ENCODE measurements around the gene PIANP.

DNA sequence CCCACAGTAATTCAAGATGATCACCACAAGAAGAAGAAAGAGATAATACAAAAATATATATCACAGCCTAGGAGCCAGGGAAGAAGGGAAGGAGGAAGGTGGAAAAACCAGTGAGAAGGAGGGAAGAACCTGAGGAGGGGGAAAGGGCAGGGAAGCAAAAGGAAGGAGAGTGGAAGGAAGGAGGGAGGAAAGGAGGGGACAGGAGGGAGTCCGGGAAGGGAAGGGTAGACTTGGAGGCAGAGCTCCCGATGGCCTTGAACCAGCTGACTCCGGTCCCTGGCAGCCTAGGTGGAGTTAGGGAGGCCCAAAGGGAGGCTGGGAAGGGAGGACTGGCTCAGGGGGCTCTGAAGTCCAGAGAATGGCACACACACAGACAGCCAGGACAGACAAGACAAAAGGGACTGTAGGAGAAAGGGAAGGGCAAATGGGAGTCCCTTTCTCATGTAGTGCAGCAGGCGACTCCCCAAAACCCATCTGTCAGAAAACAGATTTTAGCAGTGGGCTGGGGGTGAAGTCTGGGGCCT lies 6.7 kb downstream of the PIANP start:
- TF ChIP-seq, protein P1, sequence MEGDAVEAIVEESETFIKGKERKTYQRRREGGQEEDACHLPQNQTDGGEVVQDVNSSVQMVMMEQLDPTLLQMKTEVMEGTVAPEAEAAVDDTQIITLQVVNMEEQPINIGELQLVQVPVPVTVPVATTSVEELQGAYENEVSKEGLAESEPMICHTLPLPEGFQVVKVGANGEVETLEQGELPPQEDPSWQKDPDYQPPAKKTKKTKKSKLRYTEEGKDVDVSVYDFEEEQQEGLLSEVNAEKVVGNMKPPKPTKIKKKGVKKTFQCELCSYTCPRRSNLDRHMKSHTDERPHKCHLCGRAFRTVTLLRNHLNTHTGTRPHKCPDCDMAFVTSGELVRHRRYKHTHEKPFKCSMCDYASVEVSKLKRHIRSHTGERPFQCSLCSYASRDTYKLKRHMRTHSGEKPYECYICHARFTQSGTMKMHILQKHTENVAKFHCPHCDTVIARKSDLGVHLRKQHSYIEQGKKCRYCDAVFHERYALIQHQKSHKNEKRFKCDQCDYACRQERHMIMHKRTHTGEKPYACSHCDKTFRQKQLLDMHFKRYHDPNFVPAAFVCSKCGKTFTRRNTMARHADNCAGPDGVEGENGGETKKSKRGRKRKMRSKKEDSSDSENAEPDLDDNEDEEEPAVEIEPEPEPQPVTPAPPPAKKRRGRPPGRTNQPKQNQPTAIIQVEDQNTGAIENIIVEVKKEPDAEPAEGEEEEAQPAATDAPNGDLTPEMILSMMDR (IDR thresholded peaks at IDR 0.05; ENCODE audit: low read length), result no peak
- TF ChIP-seq EZH2phosphoT487 (IDR thresholded peaks at IDR 0.05; ENCODE audit: low read length) (no peak), EZH2 (optimal IDR thresholded peaks at IDR 0.05; ENCODE audit: low read depth, low read length) (no peak)
